Measurements from ENCODE around the gene PM20D2.

DNA sequence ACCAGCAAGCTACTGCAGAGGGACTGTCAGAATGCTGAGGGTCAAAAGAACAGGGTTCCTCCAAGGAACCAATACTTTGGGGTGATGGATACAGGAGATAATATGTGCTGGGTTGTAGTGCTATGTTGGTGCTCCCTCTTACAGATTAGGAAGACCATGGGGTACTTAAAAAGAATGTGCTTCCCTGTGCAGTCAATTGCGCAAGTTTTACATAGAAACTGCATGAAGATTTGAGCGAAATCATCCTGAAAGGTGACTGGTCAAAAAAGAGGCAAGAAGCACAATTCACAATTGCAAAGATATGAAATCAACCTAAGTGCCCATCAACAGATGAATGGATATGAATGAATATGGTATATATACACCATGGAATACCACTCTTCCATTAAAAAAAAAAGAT, 37.4 kb downstream of the PM20D2 start:
- no peak for TF ChIP-seq CTCF (conservative IDR thresholded peaks at IDR 0.05 in 1 of 2, IDR thresholded peaks at IDR 0.05 in 1 of 2; ENCODE audit: low read depth in 1 of 2, low read length in 2 of 2)
- no peak for TF ChIP-seq EZH2 (IDR thresholded peaks at IDR 0.05; ENCODE audit: low read length, missing control alignments)
